ENCODE measurements around the gene SELENOS. TPM values are rescaled to one million over a fixed set of nuclear protein-coding genes. Genes with fewer than 3 reads are reported as not detected.
A peak's percentile ranks its signal among the peaks of the same experiment; 100 is the strongest.

Gene SELENOS
- polyA plus RNA-seq, 2 of the 4 experiments (the other 2 are of a cell fraction): 97.9 to 184 TPM

DNA sequence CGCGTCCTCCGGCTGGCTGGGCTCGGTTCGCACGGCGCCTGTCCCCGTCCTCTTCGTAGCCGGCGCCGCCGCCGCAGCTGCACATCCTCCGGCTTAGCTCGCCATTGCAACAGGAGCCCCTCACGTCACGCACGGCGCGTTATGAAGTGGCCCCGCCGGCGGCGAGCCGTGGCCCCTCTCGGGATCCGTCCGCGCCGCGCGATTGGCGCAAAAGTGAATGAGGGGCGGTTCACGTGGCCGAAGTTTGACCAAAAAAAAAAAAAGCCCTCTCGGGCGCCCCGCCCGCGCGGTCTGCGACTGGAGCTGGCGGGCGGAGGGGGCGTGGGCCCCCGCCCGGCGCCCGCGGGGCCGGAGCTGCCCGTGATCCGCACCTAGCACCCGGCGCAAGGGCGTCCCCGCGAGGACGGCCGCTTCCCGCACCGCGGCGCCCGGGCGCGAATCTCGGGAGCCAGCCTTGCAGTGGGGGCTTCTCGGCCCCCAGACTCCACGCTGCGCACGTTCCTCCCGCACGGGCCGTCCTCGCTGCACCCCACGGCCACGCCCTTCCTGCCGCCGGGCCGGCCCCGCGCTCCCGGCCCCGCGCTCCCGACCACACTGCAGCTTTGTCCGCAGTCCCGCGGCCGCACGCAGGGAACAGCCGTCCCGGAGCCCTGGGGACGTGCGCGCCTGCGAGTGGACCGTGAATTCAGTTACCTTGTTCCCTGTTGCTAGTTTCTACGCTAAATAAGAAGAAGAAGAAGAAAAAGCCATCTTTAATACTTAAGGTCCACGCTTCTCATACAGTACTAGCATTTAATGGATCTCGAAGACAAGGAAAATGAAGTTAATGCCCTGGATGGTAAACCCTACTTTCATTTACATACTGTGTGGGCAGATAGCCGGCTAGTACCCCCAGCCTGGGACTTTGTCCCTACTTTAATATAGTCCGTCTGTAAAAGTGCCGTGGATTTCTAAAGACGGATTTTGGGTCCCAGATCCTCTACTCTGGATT is 25.2 kb downstream of the SELENOS start, which contains the start of gene CHSY1:
TSS of gene CHSY1 (minus strand) at position 219 of the 991 bp plus-strand sequence. CDS start 592 bp downstream, outside the sequence.
- no peak for FAIRE-seq
- DNase-seq (ENCODE audit: low read depth in 1 of 2, low spot score in 1 of 2): peak; percentile 85 to 92

DNA sequence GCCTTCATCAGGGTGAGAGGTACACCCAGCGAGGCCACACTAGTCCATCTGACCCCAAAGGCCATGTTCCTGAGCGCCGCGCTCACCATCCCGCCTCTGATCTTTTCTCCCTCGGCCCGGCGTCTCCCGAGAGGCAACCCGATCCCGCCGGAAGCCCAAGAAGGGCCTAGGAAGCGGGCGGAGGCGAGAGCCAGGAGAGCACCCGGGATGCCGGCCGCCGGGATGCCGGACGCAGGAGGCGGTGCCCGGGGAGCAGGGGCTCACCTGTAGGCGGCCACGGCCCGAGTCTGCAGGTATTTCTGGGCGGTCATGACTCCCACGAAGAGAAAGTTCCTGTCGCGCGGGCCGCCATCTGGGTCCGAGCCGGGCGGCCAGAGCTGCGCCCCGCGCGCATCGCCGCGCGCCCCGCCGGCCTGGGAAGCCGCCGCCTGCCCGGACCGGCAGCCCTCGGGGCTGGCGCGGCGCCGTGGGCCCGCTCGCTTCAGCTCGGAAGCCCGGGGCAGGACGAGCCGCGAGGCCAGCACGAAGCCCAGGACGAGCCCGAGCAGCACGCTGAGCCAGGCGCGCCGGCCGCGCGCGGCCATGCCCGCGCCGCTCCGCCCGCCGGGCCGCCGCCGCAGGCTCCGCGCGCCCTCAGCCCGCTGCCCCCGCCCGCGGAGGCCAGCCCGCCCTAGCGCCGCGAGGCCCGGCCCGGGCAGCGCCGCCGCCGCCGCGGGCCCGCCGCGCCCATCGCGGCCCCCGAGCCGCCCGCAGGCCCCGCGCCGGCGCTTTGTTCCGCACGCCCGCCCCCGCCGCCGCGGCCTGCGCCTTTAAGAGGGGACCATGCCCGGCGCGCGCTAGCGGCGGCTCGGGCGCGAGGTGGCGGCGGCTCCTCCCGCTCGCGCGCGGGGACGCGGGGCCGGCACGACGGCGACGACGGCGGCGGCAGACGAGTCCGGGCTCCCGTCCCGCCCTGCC is 26.1 kb downstream of the SELENOS start:
- 3% methylated on average over 32 of the region's 150 CpGs for WGBS (ENCODE audit: missing lambda C conversion rate)

More for the DNA sequence above, 25.2 kb downstream of the SELENOS start, which contains the start of gene CHSY1:
- Histone ChIP-seq H3K4me3 (peak within 1 kb of the TSS; percentile 82), H3K4me2 (peak within 1 kb of the TSS; percentile 97), H3K9me3 (no peaks in the 10 kb centered on the region), H3K4me1 (peaks cover 17% of the 10 kb centered on the region), H3K27ac (peak within 1 kb of the TSS; percentile 85 to 92)
- peak; percentile 74 to 85 for ATAC-seq
- CTCF ChIA-PET: interaction anchor here (0.6 to 9.0 kb wide), 13 partner anchors 9 to 541 kb away, joined by 3 to 275 read pairs (median 3); no protein-coding TSS in a partner anchor
- 2% methylated on average over 22 of the region's 108 CpGs for WGBS (ENCODE audit: missing lambda C conversion rate)
- POLR2A ChIA-PET: interaction anchor here (0.6 to 1.7 kb wide), 11 partner anchors 16 to 403 kb away, joined by 3 to 7 read pairs (median 4); partner anchors contain the start of genes LRRK1 and SNRPA1
- TF ChIP-seq BHLHE40 (IDR thresholded peaks at IDR 0.05; ENCODE audit: low read depth, low read length) (no peak), JUN (IDR thresholded peaks at IDR 0.05) (peak in 1 of 2 experiments; percentile 89; a peak in 4 of 5 replicates), POLR2A (IDR thresholded peaks at IDR 0.05; ENCODE audit: low read length) (peak; percentile 93), RAD21 (conservative IDR thresholded peaks at IDR 0.05 in 1 of 2, IDR thresholded peaks at IDR 0.05 in 1 of 2) (peak in 1 of 2 experiments; percentile 56; a peak in 3 of 5 replicates), RNF2 (IDR thresholded peaks at IDR 0.05; ENCODE audit: borderline replicate concordance, low read depth) (peak; percentile 22; the same call in 1 of the 2 replicates), EHMT2 (IDR thresholded peaks at IDR 0.05; ENCODE audit: low read depth) (no peak), HOXA7 (CRISPR knock-in tag; IDR thresholded peaks at IDR 0.05) (no peak), MYC (IDR thresholded peaks at IDR 0.05; ENCODE audit: borderline replicate concordance, low read length) (peak; percentile 38; the same call in 1 of the 2 replicates), PHF8 (IDR thresholded peaks at IDR 0.05; ENCODE audit: borderline replicate concordance, low read depth) (peak; percentile 36; the same call in 1 of the 2 replicates), SMC3 (IDR thresholded peaks at IDR 0.05) (peak; percentile 33), CEBPB (IDR thresholded peaks at IDR 0.05) (peak in 1 of 2 experiments; percentile 62; a peak in 1 of 4 replicates), RARB (CRISPR knock-in tag; IDR thresholded peaks at IDR 0.05) (no peak), NPAS2 (CRISPR knock-in tag; IDR thresholded peaks at IDR 0.05; ENCODE audit: borderline replicate concordance) (peak; percentile 69; the same call in 1 of the 2 replicates)
- TF ChIP-seq, protein P1, sequence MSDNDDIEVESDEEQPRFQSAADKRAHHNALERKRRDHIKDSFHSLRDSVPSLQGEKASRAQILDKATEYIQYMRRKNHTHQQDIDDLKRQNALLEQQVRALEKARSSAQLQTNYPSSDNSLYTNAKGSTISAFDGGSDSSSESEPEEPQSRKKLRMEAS (IDR thresholded peaks at IDR 0.05): peak; percentile 90
- TF ChIP-seq, protein P2, sequence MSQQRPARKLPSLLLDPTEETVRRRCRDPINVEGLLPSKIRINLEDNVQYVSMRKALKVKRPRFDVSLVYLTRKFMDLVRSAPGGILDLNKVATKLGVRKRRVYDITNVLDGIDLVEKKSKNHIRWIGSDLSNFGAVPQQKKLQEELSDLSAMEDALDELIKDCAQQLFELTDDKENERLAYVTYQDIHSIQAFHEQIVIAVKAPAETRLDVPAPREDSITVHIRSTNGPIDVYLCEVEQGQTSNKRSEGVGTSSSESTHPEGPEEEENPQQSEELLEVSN (IDR thresholded peaks at IDR 0.05; ENCODE audit: borderline replicate concordance, low read depth): 0 out of 2 replicates have a peak, but pooled peaks have one; percentile 18
- TF ChIP-seq, protein P3, sequence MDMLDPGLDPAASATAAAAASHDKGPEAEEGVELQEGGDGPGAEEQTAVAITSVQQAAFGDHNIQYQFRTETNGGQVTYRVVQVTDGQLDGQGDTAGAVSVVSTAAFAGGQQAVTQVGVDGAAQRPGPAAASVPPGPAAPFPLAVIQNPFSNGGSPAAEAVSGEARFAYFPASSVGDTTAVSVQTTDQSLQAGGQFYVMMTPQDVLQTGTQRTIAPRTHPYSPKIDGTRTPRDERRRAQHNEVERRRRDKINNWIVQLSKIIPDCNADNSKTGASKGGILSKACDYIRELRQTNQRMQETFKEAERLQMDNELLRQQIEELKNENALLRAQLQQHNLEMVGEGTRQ (IDR thresholded peaks at IDR 0.05): peak; percentile 71
- TF ChIP-seq, protein P4, sequence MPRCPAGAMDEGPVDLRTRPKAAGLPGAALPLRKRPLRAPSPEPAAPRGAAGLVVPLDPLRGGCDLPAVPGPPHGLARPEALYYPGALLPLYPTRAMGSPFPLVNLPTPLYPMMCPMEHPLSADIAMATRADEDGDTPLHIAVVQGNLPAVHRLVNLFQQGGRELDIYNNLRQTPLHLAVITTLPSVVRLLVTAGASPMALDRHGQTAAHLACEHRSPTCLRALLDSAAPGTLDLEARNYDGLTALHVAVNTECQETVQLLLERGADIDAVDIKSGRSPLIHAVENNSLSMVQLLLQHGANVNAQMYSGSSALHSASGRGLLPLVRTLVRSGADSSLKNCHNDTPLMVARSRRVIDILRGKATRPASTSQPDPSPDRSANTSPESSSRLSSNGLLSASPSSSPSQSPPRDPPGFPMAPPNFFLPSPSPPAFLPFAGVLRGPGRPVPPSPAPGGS (IDR thresholded peaks at IDR 0.05): peak; percentile 50; the same call in 1 of the 3 replicates
- TF ChIP-seq, protein P5, sequence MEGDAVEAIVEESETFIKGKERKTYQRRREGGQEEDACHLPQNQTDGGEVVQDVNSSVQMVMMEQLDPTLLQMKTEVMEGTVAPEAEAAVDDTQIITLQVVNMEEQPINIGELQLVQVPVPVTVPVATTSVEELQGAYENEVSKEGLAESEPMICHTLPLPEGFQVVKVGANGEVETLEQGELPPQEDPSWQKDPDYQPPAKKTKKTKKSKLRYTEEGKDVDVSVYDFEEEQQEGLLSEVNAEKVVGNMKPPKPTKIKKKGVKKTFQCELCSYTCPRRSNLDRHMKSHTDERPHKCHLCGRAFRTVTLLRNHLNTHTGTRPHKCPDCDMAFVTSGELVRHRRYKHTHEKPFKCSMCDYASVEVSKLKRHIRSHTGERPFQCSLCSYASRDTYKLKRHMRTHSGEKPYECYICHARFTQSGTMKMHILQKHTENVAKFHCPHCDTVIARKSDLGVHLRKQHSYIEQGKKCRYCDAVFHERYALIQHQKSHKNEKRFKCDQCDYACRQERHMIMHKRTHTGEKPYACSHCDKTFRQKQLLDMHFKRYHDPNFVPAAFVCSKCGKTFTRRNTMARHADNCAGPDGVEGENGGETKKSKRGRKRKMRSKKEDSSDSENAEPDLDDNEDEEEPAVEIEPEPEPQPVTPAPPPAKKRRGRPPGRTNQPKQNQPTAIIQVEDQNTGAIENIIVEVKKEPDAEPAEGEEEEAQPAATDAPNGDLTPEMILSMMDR (IDR thresholded peaks at IDR 0.05): peak; percentile 44

More for the DNA sequence above, 26.1 kb downstream of the SELENOS start:
- TF ChIP-seq EHF (CRISPR knock-in tag; IDR thresholded peaks at IDR 0.05) (no peak), POLR2A (IDR thresholded peaks at IDR 0.05; ENCODE audit: low read length) (peak; percentile 22), RFX5 (IDR thresholded peaks at IDR 0.05) (peak; percentile 31; the same call in 1 of the 2 replicates)
- Histone ChIP-seq H3K4me2 (peak overlapping the region; percentile 97), H3K4me3 (peak overlapping the region; percentile 82), H3K27ac (peak overlapping the region; percentile 85 to 92), H3K4me1 (peaks cover 17% of the 10 kb centered on the region), H3K9me3 (no peaks in the 10 kb centered on the region)
- ATAC-seq: peak; percentile 48 to 66
- CTCF ChIA-PET: interaction anchor here (0.7 to 9.0 kb wide), 11 partner anchors 8 to 540 kb away, joined by 3 to 275 read pairs (median 4); no protein-coding TSS in a partner anchor
- FAIRE-seq: no peak
- peak; percentile 39 to 60 for DNase-seq (ENCODE audit: low read depth in 1 of 2, low spot score in 1 of 2)
- POLR2A ChIA-PET: interaction anchor here (0.6 to 1.7 kb wide), 7 partner anchors 15 to 317 kb away, joined by 3 to 7 read pairs (median 5); no protein-coding TSS in a partner anchor
